HG02938 (cell line): ENCODE measurements around the gene C1QTNF12.

ENCODE experiments used
- ATAC-seq: cut with Tn5 transposase; IDR thresholded peaks from one replicate; pipeline ENCODE4 v1.9.1; 2021; ENCODE audit warnings: mild to moderate bottlenecking, moderate library complexity; ENCODE audit not compliant: unreplicated experiment

C1QTNF12 gene, protein sequence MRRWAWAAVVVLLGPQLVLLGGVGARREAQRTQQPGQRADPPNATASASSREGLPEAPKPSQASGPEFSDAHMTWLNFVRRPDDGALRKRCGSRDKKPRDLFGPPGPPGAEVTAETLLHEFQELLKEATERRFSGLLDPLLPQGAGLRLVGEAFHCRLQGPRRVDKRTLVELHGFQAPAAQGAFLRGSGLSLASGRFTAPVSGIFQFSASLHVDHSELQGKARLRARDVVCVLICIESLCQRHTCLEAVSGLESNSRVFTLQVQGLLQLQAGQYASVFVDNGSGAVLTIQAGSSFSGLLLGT

DNA sequence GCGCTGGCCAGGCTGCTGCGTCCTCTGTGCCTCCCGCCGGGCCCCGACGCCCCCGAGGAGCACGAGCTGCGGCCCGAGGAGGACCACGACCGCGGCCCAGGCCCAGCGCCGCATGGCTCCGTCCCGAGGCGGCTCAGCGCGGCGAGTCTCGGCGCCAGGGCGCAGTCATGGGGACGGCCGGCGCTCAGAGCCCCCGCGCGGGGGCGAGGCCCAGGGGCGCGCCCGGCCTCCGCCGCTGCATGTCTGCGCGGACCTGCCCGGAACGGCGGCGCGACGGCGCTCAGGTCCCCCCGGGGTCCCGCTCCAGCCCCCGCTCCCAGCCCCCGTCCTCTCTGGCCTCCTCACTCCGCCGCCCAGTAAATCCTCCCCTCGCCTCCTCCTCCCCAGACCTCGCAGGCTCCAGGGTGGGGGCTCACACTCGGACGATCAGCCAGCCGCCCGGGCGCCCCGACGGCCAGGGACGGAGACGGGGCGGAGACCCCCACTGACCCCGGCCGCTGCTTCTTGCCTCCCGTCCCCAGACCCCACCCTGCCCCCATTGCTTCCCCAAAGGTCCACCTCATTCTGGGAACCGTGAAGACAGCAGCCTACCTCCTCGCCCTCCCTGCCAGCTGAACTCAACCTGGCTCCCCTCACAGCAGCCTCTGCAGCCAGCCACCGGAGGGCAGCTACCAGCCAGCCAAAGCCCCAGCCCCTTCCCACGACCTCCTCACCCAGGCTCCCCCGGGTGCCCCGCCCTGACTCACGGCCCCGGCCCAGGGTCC is at the start of gene C1QTNF12:
Gene C1QTNF12 (minus strand): TSS at position 146 of the 764 bp plus-strand sequence. CDS start 32 bp downstream, at position 114.
- ATAC-seq = no peak

DNA sequence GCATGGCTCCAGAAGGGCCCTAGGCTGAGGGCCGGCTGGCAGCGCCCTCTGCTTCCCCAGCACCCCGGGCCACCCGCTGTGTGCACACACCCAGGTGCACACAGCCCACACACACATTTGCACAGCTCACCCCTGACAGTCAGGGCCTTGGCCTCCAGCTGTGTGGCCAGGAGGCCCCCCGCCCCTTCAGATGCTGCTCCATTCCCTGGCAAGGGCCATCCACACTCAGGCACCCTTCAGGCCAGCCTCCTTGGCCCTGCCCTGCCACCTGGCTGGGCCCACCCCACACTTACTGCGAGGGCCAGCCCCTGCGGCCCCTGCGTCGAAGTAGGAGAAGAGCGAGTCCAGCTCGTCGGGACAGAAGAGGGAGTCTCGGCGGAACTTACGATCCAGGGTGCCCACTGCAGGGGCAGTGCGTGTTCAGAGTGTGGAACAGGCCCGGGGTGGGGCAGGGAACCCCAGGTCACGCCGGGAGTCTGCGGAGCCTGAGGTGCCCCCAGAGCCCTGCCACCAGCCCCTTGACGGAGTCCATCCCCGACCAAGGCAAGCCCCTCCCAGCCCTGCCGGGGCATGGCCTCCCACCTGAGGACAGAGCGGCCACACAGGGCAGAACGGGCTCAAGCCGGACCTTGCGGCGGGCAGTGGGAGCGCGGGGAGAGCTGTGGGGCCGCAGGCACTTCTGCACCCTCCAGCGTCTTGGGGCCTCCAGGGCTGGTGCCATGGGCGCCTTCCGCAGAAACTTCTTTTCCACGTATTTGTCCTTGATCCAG is 48.8 kb upstream of the C1QTNF12 start:
- ATAC-seq = no peak

GRCh38 chr1:1294250-1294890 is 47.8 kb upstream of the C1QTNF12 start:
- no peak for ATAC-seq

DNA sequence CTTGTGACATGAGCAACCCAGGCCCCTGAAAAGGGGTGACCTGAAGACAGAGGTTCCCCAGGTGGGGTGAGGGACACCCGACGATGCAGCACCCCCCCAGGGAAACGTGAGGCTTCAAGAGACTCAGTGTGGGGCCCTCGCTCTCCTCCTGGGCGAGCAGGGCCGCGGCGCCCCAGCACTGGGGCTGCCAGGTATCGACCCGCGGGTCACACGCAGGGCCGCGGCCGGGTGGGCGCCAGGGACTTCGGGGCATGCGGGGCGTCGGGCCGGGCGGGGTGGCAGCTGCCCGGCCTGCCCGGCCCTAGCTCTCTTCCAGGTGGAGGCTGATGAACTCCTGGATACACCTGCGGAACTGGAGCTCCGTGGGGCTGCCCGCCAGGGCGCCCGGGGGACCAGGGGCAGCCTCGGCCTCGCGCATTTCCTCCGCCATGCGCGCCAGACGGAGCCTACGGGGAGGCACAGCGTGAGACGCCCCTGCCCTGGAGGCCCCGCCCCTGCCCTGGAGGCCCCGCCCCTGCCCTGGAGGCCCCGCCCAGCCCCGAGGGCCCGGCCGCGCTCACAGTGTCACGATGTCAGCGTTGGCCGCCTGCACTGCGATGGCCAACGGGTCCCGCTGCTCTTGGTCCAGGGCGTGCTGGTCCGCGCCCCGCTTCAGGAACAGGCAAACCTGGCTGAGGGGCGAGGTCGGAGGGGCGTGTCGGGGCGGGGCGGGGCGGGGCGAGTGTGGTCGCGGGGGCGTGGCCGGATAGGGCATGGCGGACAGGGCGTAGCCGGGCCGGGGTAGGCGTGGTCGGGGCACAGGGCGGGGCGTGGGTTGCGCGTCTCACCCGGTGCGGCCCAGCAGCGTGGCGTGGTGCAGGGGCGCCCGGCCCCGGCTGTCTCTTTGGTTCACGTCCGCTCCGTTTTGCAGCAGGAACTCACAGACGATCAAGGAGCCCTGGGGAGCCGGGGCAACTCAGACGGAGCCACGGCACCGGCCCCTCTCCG is 47.0 kb upstream of the C1QTNF12 start:
- no peak for ATAC-seq

GRCh38 chr1:1292851-1293250 is 46.3 kb upstream of the C1QTNF12 start:
- no peak for ATAC-seq

DNA sequence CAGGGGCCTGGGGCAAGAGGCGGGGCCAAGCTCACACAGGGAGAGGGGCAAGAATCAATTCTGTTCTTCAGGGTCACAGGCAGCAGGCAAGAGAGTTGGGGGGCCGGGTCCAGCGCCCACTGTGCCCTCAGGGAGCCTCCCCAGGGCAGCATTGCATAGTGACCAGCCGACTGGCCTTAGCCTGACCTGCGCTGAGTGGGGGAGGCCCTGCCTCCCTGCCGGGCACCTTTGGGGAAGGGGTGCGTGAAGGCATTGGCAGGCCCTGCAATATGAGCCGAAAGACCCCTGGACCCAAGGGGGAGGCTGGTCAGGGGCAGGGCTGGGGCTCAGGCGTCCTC is 45.9 kb upstream of the C1QTNF12 start:
- no peak for ATAC-seq

DNA sequence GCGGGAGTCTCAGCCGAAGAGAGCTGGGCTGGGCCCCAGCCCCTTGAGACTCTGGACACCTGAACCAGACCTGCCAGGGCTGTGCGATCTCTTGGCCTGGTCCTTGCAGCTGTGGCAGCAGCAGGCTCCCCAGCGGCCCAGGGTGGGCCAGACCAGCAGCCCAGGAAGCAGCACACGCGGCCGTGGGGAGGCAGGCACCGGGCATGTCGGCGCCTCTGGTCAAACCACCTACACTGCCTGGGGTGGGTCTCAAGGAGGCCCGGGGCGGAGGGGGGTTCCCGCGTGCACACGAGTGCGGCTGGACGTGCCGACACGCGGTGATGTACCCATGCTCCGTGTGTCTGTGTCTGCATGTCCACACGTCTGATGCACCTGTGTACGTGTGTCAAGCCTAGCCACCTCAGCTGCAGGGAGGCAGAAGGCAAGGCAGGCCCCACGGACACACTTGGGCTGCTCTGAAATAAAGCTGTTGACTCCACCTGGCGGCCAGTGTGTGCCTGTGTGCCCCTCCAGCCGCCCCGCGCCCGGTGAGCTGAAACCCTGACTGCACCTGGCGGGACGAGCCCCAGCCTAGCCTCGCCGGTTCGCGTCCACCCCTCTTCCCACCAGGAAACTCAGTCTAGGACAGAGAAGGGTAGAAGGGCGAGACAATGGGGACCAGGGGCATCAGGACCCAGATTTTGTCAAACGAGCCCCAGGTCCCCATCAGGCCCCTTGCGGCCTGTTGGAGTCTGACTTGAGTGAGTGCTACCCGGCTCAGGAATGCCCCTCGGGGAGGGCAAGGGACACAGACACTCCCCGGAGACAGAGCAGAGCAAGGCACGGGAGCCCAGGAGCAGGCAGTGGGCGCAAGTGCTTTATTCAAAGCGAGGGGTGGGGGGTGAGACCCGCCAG is 45.3 kb upstream of the C1QTNF12 start:
- ATAC-seq = no peak

DNA sequence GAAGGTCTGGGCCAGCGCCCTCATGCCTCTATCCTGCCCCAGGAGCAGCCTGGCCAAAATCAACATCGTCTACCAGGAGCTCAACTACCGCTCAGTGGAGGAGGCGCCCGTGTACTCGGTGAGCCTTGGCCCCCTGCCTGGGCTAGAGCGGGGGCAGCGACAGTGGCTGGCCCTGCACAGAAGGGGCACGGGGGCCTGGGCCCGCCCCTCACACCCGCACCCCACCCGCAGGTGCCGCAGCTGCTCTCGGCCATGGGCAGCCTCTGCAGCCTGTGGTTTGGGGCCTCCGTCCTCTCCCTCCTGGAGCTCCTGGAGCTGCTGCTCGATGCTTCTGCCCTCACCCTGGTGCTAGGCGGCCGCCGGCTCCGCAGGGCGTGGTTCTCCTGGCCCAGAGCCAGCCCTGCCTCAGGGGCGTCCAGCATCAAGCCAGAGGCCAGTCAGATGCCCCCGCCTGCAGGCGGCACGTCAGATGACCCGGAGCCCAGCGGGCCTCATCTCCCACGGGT is 44.6 kb upstream of the C1QTNF12 start:
- ATAC-seq = no peak

DNA sequence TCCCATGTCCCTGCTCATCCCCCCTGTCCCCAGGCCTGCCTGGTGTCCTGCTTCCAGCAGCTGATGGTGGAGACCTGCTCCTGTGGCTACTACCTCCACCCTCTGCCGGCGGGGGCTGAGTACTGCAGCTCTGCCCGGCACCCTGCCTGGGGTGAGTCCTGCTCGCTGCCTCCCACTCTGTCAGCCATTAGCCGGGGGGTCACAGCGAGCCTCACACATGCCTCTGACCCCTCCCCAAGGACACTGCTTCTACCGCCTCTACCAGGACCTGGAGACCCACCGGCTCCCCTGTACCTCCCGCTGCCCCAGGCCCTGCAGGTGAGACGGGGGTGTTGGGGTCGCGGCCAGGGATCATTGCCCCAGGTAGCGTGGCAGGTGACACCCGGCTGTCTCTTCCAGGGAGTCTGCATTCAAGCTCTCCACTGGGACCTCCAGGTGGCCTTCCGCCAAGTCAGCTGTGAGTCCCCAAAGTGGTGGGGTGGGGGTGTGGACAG is 43.8 kb upstream of the C1QTNF12 start:
- ATAC-seq = no peak

DNA sequence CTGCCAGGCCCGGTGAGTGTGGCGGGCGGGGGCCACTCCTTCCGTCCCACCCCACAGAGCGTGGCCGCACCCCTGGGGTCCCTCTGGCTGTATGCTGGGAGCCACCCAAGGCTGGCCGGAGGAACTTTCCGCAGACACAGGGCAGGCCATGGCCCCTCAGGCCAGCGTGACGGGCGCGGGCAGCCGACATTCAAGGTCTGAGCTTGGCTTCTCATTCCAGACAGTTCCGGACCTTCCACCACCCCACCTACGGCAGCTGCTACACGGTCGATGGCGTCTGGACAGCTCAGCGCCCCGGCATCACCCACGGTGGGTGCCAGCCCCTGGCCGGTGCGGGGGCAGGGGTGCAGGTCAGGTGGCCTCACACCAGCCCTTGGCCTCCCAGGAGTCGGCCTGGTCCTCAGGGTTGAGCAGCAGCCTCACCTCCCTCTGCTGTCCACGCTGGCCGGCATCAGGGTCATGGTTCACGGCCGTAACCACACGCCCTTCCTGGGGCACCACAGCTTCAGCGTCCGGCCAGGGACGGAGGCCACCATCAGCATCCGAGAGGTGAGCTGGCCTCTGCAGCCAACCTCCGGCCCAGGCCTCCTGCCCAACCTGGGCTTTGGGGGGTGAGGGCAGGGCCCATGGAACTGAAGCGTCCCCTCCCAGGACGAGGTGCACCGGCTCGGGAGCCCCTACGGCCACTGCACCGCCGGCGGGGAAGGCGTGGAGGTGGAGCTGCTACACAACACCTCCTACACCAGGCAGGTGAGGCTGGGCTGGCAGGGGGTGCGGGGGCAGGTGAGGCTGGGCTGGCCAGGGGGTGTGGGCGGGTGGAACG is 41.0 kb upstream of the C1QTNF12 start:
- ATAC-seq = no peak

DNA sequence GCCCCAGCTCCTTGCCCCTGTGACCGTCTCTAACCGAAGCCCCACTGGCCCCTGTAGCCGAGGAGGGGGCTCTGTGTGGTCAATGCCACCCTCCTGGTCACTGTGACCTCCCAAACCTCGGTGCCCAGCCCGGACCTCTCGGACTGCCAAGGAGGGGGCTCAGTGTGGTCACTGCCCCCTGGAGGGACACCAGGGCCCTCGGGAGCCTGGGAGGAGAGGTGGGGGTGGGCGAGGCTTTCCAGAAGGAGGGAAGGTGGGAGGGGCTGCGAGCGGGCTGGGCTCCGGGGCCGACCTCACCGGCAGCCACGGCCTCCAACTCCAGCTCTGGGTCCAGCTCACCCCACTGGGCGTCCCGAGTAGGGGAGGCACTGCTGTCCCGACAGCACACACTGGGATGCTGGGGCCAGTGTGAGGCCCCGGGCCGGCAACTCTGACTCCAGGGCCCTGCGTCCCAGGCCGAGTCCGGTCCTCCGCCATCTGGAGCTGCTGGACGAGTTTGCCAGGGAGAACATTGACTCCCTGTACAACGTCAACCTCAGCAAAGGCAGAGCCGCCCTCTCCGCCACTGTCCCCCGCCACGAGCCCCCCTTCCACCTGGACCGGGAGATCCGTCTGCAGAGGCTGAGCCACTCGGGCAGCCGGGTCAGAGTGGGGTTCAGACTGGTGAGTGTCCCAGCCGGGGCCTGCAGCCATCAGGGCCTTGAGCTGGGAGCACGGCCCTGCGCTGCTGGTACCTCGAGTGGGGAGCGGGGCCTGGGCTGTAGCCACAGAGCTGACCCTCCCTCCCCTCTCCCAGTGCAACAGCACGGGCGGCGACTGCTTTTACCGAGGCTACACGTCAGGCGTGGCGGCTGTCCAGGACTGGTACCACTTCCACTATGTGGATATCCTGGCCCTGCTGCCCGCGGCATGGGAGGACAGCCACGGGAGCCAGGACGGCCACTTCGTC is 40.1 kb upstream of the C1QTNF12 start:
- ATAC-seq = no peak

DNA sequence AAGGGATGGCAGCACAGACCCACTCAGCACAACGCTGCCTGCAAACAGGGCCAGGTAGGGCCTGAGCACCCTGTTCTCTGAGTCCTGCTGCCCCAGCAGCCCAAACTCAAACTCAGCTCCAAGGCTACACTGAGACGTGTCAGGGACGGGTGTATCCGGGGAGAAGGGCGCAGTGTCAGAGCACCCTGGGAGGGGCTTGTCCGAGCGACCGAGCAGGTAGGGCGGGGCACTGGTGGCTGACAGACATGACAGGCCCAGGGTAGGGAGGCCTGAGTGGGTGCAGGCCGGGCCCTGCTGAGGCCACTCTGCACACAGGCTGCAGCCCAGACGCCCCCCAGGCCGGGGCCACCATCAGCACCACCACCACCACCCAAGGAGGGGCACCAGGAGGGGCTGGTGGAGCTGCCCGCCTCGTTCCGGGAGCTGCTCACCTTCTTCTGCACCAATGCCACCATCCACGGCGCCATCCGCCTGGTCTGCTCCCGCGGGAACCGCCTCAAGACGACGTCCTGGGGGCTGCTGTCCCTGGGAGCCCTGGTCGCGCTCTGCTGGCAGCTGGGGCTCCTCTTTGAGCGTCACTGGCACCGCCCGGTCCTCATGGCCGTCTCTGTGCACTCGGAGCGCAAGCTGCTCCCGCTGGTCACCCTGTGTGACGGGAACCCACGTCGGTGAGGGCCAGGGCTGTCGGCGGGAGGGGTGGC is 39.2 kb upstream of the C1QTNF12 start:
- no peak for ATAC-seq

DNA sequence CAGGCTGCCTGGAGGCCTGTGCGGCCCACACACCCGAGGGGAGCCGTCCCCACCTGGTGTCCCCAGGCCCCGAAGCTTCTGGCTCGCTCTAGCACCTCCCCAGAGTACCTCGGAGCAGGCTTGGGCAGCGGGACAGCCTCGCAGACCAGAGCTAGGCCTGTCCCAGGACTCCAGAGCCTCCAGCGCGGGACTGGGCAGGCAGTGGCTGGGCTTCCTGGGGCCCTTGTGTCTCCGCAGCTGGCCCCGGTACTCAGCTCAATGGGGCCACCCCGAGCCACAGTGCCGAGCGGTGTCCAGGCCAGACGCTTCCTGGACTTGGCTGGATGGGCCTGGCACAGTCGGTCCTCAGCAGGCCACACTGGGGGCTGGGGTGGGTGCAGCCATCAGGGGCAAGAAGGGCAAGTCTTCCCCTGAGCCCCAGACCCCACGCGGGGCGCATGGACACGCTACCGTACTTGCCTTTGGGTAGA is 38.6 kb upstream of the C1QTNF12 start:
- no peak for ATAC-seq

- no peak for ATAC-seq
These were observed 37.9 kb upstream of the C1QTNF12 start for GRCh38 chr1:1284221-1285101.

- ATAC-seq = no peak
These were observed 37.3 kb upstream of the C1QTNF12 start for GRCh38 chr1:1283821-1284220.
